Liver (tissue), 9 donors: ENCODE data around the gene PRICKLE1. TPM values are rescaled to one million over a fixed set of nuclear protein-coding genes. Genes with fewer than 3 reads are reported as not detected.

Source experiments
- DNase-seq: peaks from one replicate; pipeline ENCODE4 v3.0.0-alpha.2; 2017; ENCODE audit warnings: low spot score
- H3K27ac ChIP-seq, 2 donors: one replicate each; pipeline ENCODE4 v1.7.0; 2013; ENCODE audit warnings: inconsistent platforms in 2 of 2, low read length in 2 of 2, control low read depth in 1 of 2, low read depth in 1 of 2, mild to moderate bottlenecking in 1 of 2
- H3K27me3 ChIP-seq, 4 donors: one replicate each; pipeline versions ENCODE4 v1.6.1 to v1.7.0; 2013; ENCODE audit warnings: low read length in 3 of 4, inconsistent platforms in 1 of 4, mild to moderate bottlenecking in 1 of 4, moderate library complexity in 1 of 4; ENCODE audit not compliant: control insufficient read depth in 4 of 4, insufficient read depth in 4 of 4
- H3K36me3 ChIP-seq, 4 donors: one replicate each; pipeline versions ENCODE4 v1.6.1 to v1.7.0; 2013; ENCODE audit warnings: low read length in 3 of 4, mild to moderate bottlenecking in 3 of 4, low read depth in 1 of 4, moderate library complexity in 1 of 4; ENCODE audit not compliant: control insufficient read depth in 4 of 4, insufficient read depth in 3 of 4
- H3K4me1 ChIP-seq, 4 donors: one replicate each; pipeline versions ENCODE4 v1.6.1 to v1.7.0; 2013; ENCODE audit warnings: low read length in 3 of 4, mild to moderate bottlenecking in 3 of 4, moderate library complexity in 1 of 4; ENCODE audit not compliant: control insufficient read depth in 4 of 4, insufficient read depth in 4 of 4
- H3K4me3 ChIP-seq, 3 donors: one replicate each; pipeline versions ENCODE4 v1.6.1 to v1.7.0; 2013; ENCODE audit warnings: low read length in 3 of 3, control low read depth in 1 of 3, low read depth in 1 of 3, mild to moderate bottlenecking in 1 of 3
- H3K9ac ChIP-seq, 2 donors: one replicate each; pipeline ENCODE4 v1.7.0; 2013; ENCODE audit warnings: low read length in 2 of 2, mild to moderate bottlenecking in 2 of 2, moderate library complexity in 2 of 2, control low read depth in 1 of 2, low read depth in 1 of 2
- H3K9me3 ChIP-seq, 4 donors: one replicate each; pipeline versions ENCODE4 v1.6.1 to v1.7.0; 2013; ENCODE audit warnings: low read length in 3 of 4; ENCODE audit not compliant: control insufficient read depth in 4 of 4
- ATF3 ChIP-seq: IDR thresholded peaks from 2 replicates; pipeline ENCODE4 v1.6.1; 2016; ENCODE audit warnings: antibody characterized with exemption
- EGR1 ChIP-seq, 2 donors: IDR thresholded peaks; 2 replicates each; pipeline ENCODE4 v1.6.1; 2016 to 2018; ENCODE audit warnings: antibody characterized with exemption in 2 of 2, low read depth in 2 of 2
- FOXA1 ChIP-seq: IDR thresholded peaks from 2 replicates; pipeline ENCODE4 v1.6.1; 2016; ENCODE audit warnings: antibody characterized with exemption
- FOXA2 ChIP-seq: IDR thresholded peaks from 2 replicates; pipeline ENCODE4 v1.6.1; 2016; ENCODE audit warnings: antibody characterized with exemption
- GABPA ChIP-seq, 2 donors: IDR thresholded peaks in 1 of 2; conservative IDR thresholded peaks in 1 of 2; 2 replicates each; pipeline ENCODE4 v1.6.1; 2016; ENCODE audit warnings: antibody characterized with exemption in 2 of 2, mild to moderate bottlenecking in 1 of 2, moderate library complexity in 1 of 2
- HNF4A ChIP-seq, 2 donors: conservative IDR thresholded peaks; 2 replicates each; pipeline ENCODE4 v1.6.1; 2016; ENCODE audit warnings: antibody characterized with exemption in 2 of 2, mild to moderate bottlenecking in 2 of 2
- HNF4G ChIP-seq: IDR thresholded peaks from 2 replicates; pipeline ENCODE4 v1.6.1; 2016; ENCODE audit warnings: antibody characterized with exemption
- JUND ChIP-seq, 2 donors: IDR thresholded peaks; 2 replicates each; pipeline ENCODE4 v1.6.1; 2016; ENCODE audit warnings: antibody characterized with exemption in 2 of 2
- MAX ChIP-seq: IDR thresholded peaks from 2 replicates; pipeline ENCODE4 v1.6.1; 2016; ENCODE audit warnings: antibody characterized with exemption
- NR2F2 ChIP-seq: IDR thresholded peaks from 2 replicates; pipeline ENCODE4 v1.6.1; 2016; ENCODE audit warnings: antibody characterized with exemption
- RAD21 ChIP-seq, 2 donors: IDR thresholded peaks; 2 replicates each; pipeline ENCODE4 v1.6.1; 2016; ENCODE audit warnings: antibody characterized with exemption in 2 of 2, mild to moderate bottlenecking in 2 of 2
- SP1 ChIP-seq: IDR thresholded peaks from 2 replicates; pipeline ENCODE4 v1.6.1; 2018; ENCODE audit warnings: antibody characterized with exemption, mild to moderate bottlenecking
- TAF1 ChIP-seq: conservative IDR thresholded peaks from 2 replicates; pipeline ENCODE4 v1.6.1; 2016; ENCODE audit warnings: antibody characterized with exemption, mild to moderate bottlenecking
- YY1 ChIP-seq: IDR thresholded peaks from 2 replicates; pipeline ENCODE4 v1.6.1; 2016; ENCODE audit warnings: antibody characterized with exemption, mild to moderate bottlenecking
- ZBTB33 ChIP-seq: IDR thresholded peaks from 2 replicates; pipeline ENCODE4 v1.6.1; 2016; ENCODE audit warnings: antibody characterized with exemption
- WGBS: extraction: QIAGEN DNeasy Blood & Tissue Kit; methylation state at CpG from one replicate; pipeline ENCODE4 v1.1.7; 2013; 5-methylcytosine and 5-hydroxymethylcytosine counted together
- polyA plus RNA-seq, 2 donors: library from polyadenylated mRNA; stranded (reverse) in 1 of 2; unstranded in 1 of 2; fragments of 200-250 nt in 1 of 2; fragments of >200 nt in 1 of 2; fragmentation: Nextera tagmentation in 1 of 2; extraction: Ambion mirVana in 1 of 2; gene quantifications; one replicate each; pipeline versions ENCODE4 v1.2.1 to v1.2.3, GENCODE V29; 2013 to 2015
- total RNA-seq, 2 donors: library from RNA; depleted of rRNA; stranded (reverse); fragments of >200 nt; gene quantifications; one replicate each; pipeline ENCODE4 v1.2.3, GENCODE V29; 2014
- TF ChIP-seq, protein P1 (sequence below): fragments of 150-350 bp; IDR thresholded peaks from 2 replicates; pipeline ENCODE4 v1.5.1; 2017; ENCODE audit warnings: improper control_type of control experiment, low read depth, low read length; ENCODE audit not compliant: missing input control
- TF ChIP-seq, protein P2 (sequence below): IDR thresholded peaks from 2 replicates; pipeline ENCODE4 v1.6.1; 2016; ENCODE audit warnings: antibody characterized with exemption, mild to moderate bottlenecking
- donor health status: healthy.
- donor health status: healthy.
- donor health status: healthy.
- donor health status: healthy.
- donor health status: healthy.

The PRICKLE1 gene
- total and polyA plus RNA-seq, 4 donors = 0.59 to 5.7 (median 2.2) TPM

GRCh38 chr12:42463671-42464070 lies 125.9 kb downstream of the PRICKLE1 start:
- TF ChIP-seq GABPA (IDR thresholded peaks at IDR 0.05 in 1 of 2, conservative IDR thresholded peaks at IDR 0.05 in 1 of 2) (no peak), YY1 (no peak), FOXA1 (no peak), HNF4A (conservative IDR thresholded peaks at IDR 0.05) (no peak), MAX (no peak), FOXA2 (no peak), TAF1 (no peak), JUND (IDR thresholded peaks at IDR 0.05) (no peak), RAD21 (IDR thresholded peaks at IDR 0.05) (no peak), EGR1 (IDR thresholded peaks at IDR 0.05; ENCODE audit: low read depth in 2 of 2) (no peak), HNF4G (no peak), SP1 (no peak), ZBTB33 (no peak), ATF3 (no peak), NR2F2 (no peak)
- TF ChIP-seq, protein P1, sequence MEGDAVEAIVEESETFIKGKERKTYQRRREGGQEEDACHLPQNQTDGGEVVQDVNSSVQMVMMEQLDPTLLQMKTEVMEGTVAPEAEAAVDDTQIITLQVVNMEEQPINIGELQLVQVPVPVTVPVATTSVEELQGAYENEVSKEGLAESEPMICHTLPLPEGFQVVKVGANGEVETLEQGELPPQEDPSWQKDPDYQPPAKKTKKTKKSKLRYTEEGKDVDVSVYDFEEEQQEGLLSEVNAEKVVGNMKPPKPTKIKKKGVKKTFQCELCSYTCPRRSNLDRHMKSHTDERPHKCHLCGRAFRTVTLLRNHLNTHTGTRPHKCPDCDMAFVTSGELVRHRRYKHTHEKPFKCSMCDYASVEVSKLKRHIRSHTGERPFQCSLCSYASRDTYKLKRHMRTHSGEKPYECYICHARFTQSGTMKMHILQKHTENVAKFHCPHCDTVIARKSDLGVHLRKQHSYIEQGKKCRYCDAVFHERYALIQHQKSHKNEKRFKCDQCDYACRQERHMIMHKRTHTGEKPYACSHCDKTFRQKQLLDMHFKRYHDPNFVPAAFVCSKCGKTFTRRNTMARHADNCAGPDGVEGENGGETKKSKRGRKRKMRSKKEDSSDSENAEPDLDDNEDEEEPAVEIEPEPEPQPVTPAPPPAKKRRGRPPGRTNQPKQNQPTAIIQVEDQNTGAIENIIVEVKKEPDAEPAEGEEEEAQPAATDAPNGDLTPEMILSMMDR = no peak
- TF ChIP-seq, protein P2, sequence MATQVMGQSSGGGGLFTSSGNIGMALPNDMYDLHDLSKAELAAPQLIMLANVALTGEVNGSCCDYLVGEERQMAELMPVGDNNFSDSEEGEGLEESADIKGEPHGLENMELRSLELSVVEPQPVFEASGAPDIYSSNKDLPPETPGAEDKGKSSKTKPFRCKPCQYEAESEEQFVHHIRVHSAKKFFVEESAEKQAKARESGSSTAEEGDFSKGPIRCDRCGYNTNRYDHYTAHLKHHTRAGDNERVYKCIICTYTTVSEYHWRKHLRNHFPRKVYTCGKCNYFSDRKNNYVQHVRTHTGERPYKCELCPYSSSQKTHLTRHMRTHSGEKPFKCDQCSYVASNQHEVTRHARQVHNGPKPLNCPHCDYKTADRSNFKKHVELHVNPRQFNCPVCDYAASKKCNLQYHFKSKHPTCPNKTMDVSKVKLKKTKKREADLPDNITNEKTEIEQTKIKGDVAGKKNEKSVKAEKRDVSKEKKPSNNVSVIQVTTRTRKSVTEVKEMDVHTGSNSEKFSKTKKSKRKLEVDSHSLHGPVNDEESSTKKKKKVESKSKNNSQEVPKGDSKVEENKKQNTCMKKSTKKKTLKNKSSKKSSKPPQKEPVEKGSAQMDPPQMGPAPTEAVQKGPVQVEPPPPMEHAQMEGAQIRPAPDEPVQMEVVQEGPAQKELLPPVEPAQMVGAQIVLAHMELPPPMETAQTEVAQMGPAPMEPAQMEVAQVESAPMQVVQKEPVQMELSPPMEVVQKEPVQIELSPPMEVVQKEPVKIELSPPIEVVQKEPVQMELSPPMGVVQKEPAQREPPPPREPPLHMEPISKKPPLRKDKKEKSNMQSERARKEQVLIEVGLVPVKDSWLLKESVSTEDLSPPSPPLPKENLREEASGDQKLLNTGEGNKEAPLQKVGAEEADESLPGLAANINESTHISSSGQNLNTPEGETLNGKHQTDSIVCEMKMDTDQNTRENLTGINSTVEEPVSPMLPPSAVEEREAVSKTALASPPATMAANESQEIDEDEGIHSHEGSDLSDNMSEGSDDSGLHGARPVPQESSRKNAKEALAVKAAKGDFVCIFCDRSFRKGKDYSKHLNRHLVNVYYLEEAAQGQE = no peak
- Histone ChIP-seq H3K9me3 (no peaks in the 10 kb centered on the region), H3K9ac (no peak overlapping the region), H3K4me1 (no peaks in the 10 kb centered on the region), H3K4me3 (no peak overlapping the region), H3K36me3 (peaks cover 0 to 3% (median 0%) of the 10 kb centered on the region in 4 donors), H3K27me3 (no peaks in the 10 kb centered on the region), H3K27ac (no peak overlapping the region)
- DNase-seq = no peak
- 96% methylated on average over 4 of the region's 4 CpGs for WGBS

- Histone ChIP-seq H3K4me3 (no peak overlapping the region), H3K9ac (no peak overlapping the region), H3K27ac (no peak overlapping the region), H3K4me1 (no peaks in the 10 kb centered on the region), H3K27me3 (no peaks in the 10 kb centered on the region), H3K9me3 (no peaks in the 10 kb centered on the region), H3K36me3 (peaks cover 0 to 3% (median 0%) of the 10 kb centered on the region in 4 donors)
- 68% methylated on average over 3 of the region's 3 CpGs for WGBS
- no peak for TF ChIP-seq JUND (IDR thresholded peaks at IDR 0.05)
- no peak for TF ChIP-seq ZBTB33
- no peak for DNase-seq
These were observed 127.1 kb downstream of the PRICKLE1 start for GRCh38 chr12:42462486-42462885.
